ENCODE results near the gene CCDC82. TPM values are rescaled to one million over a fixed set of nuclear protein-coding genes. Genes with fewer than 3 reads are reported as not detected.

Gene CCDC82
- total RNA-seq, 2 experiments from 2014 or later, result 22.2 to 43.6 TPM

- no peak overlapping the region for H3K27ac ChIP-seq (ENCODE audit: low read depth, low read length, poor library complexity, severe bottlenecking)
- H3K4me2 ChIP-seq (ENCODE audit: low read length), result no peak overlapping the region
- intact Hi-C loops (cut with micrococcal nuclease; ENCODE audit: unreplicated experiment), result no loop called here
- H3K4me3 ChIP-seq (ENCODE audit: low read depth, low read length, poor library complexity, severe bottlenecking), result no peak overlapping the region
- H2AFZ ChIP-seq (ENCODE audit: low read length), result no peak overlapping the region
- no TSS peak for BruUV-seq (replicated peaks)
- no peaks in the 10 kb centered on the region for H3K79me2 ChIP-seq (ENCODE audit: insufficient read depth, low read depth, low read length)
- H3K9me2 ChIP-seq (ENCODE audit: insufficient read depth, low read length), result no peaks in the 10 kb centered on the region
- no peak for TF ChIP-seq EZH2phosphoT487 (IDR thresholded peaks at IDR 0.05; ENCODE audit: borderline replicate concordance, low read depth, low read length)
- TF ChIP-seq CTCF (conservative IDR thresholded peaks at IDR 0.05; ENCODE audit: low read length), result no peak
- H3K36me3 ChIP-seq (ENCODE audit: insufficient read depth, low read length), result peaks cover 57% of the 10 kb centered on the region
- ChIA-PET POLR2A (interaction anchor here (0.7 to 1.3 kb wide), 2 partner anchors 32 to 587 kb away, joined by 3 to 5 read pairs; partner anchors contain the start of gene CCDC82), CTCF (ENCODE audit: unreplicated experiment) (no interaction called here)
- H3K9me3 ChIP-seq (ENCODE audit: low read length), result no peaks in the 10 kb centered on the region
- H3K4me1 ChIP-seq (ENCODE audit: insufficient read depth, low read length, poor library complexity, severe bottlenecking), result no peaks in the 10 kb centered on the region
- no peak for DNase-seq (ENCODE audit: low spot score)
- no peaks in the 10 kb centered on the region for H4K20me1 ChIP-seq (ENCODE audit: insufficient read depth, low read length)
Observed at GRCh38 chr11:96356848-96357247, 32.9 kb downstream of the CCDC82 start.

- TF ChIP-seq EZH2phosphoT487 (IDR thresholded peaks at IDR 0.05; ENCODE audit: borderline replicate concordance, low read depth, low read length) (no peak), CTCF (conservative IDR thresholded peaks at IDR 0.05; ENCODE audit: low read length) (peak; percentile 74)
- intact Hi-C loops (cut with micrococcal nuclease; ENCODE audit: unreplicated experiment), result loop anchor here (1.0 to 2.0 kb wide), 9 partner anchors 22 to 507 kb away; partner anchors contain the start of gene JRKL
- BruUV-seq (replicated peaks), result no TSS peak
- Histone ChIP-seq H3K4me1 (ENCODE audit: insufficient read depth, low read length, poor library complexity, severe bottlenecking) (peaks cover 39% of the 10 kb centered on the region), H3K4me2 (ENCODE audit: low read length) (peak within 1 kb of the TSS; percentile 77), H2AFZ (ENCODE audit: low read length) (peak within 1 kb of the TSS; percentile 94), H3K9me3 (ENCODE audit: low read length) (no peaks in the 10 kb centered on the region), H3K36me3 (ENCODE audit: insufficient read depth, low read length) (no peaks in the 10 kb centered on the region), H3K4me3 (ENCODE audit: low read depth, low read length, poor library complexity, severe bottlenecking) (peak within 1 kb of the TSS; percentile 68), H3K79me2 (ENCODE audit: insufficient read depth, low read depth, low read length) (no peaks in the 10 kb centered on the region), H3K9me2 (ENCODE audit: insufficient read depth, low read length) (no peaks in the 10 kb centered on the region), H4K20me1 (ENCODE audit: insufficient read depth, low read length) (no peaks in the 10 kb centered on the region), H3K27ac (ENCODE audit: low read depth, low read length, poor library complexity, severe bottlenecking) (no peak within 1 kb of the TSS)
- ChIA-PET POLR2A (interaction anchor here (0.6 to 1.9 kb wide), 22 partner anchors 8 to 552 kb away, joined by 3 to 8 read pairs (median 3); partner anchors contain the start of genes CCDC82 and JRKL), CTCF (ENCODE audit: unreplicated experiment) (interaction anchor here (0.7 to 1.8 kb wide), 20 partner anchors 9 to 482 kb away, joined by 3 to 21 read pairs (median 3); partner anchors contain the start of genes CCDC82 and JRKL)
- DNase-seq (ENCODE audit: low spot score), result peak; percentile 92
Observed at GRCh38 chr11:96342961-96343711, 46.6 kb downstream of the CCDC82 start, which contains the start of gene MAML2. Gene MAML2, minus strand, starts transcription at chr11:96343195. Its CDS starts 1,300 bp downstream, at chr11:96341895.
